AG04450 (cell line): ENCODE results near the gene ABHD12B. TPM values are rescaled to one million over a fixed set of nuclear protein-coding genes. Genes with fewer than 3 reads are reported as not detected.
"Not testable (repeated sequence)": the region's sequence is repeated elsewhere in the genome, so short reads cannot be mapped to it uniquely, and the experiment has no call there.

Experiments used
- CTCF ChIA-PET: fragments of 300-600, 350-600 bp; formaldehyde crosslinking; extraction: SDS; loops from one replicate; lab custom pipeline; 2022; ENCODE audit warnings: antibody characterized with exemption, inconsistent platforms; lab: Charles Lee
- POLR2A ChIA-PET: fragments of 350-600 bp; formaldehyde crosslinking; extraction: SDS; loops from one replicate; lab custom pipeline; 2021; ENCODE audit warnings: antibody characterized with exemption, inconsistent platforms; lab: Yijun Ruan, JAX
- DNase-seq: peaks from one replicate; pipeline ENCODE4 v3.0.0-alpha.2; 2011; ENCODE audit warnings: low read depth, low spot score
- H3K27ac ChIP-seq: one replicate; pipeline ENCODE4 v1.5.1; 2012; ENCODE audit warnings: low read depth, low read length, control low read depth
- H3K27me3 ChIP-seq: one replicate; pipeline ENCODE4 v1.6.0; 2012; ENCODE audit warnings: low read length; ENCODE audit not compliant: control insufficient read depth, insufficient read depth
- H3K4me3 ChIP-seq: 2 replicates; pipeline ENCODE4 v1.5.1; 2011; ENCODE audit warnings: mild to moderate bottlenecking, low read depth, low read length, control low read depth
- H3K9me3 ChIP-seq: 2 replicates; pipeline ENCODE4 v1.5.1; 2012; ENCODE audit warnings: low read length; ENCODE audit not compliant: control insufficient read depth, insufficient read depth
- polyA plus RNA-seq: library from polyadenylated mRNA; depleted of rRNA; stranded (reverse); fragments of >200 nt; gene quantifications from 2 replicates; pipeline ENCODE4 v1.2.3, GENCODE V29; 2011
- TF ChIP-seq, protein P1 (sequence below): IDR thresholded peaks from 2 replicates; pipeline ENCODE4 v1.5.1; 2011; ENCODE audit warnings: low read depth, low read length, control low read depth, inconsistent platforms

The ABHD12B gene
- polyA plus RNA-seq, 1 experiment: 0.32 TPM

DNA sequence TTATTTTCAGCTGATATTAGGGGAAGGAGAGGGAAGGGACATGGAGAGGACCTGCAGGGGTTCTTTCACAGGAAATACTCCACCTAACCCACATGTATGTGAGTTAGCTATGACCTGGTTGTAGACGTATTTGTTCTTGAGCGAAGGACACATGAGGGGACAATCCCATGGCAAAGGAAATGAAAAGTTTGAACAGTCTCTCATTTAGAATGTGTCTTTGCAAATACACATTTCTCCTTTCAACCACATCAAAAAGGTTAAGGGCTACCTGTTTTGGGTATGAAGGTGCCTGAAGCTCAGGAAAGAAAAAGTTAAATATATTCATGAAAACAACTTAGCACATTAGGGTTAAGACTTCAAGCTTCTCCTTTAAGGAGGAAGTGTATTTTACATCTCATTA is 65.0 kb downstream of the ABHD12B start:
- TF ChIP-seq, protein P1, sequence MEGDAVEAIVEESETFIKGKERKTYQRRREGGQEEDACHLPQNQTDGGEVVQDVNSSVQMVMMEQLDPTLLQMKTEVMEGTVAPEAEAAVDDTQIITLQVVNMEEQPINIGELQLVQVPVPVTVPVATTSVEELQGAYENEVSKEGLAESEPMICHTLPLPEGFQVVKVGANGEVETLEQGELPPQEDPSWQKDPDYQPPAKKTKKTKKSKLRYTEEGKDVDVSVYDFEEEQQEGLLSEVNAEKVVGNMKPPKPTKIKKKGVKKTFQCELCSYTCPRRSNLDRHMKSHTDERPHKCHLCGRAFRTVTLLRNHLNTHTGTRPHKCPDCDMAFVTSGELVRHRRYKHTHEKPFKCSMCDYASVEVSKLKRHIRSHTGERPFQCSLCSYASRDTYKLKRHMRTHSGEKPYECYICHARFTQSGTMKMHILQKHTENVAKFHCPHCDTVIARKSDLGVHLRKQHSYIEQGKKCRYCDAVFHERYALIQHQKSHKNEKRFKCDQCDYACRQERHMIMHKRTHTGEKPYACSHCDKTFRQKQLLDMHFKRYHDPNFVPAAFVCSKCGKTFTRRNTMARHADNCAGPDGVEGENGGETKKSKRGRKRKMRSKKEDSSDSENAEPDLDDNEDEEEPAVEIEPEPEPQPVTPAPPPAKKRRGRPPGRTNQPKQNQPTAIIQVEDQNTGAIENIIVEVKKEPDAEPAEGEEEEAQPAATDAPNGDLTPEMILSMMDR: no peak
- Histone ChIP-seq H3K27me3 (no peaks in the 10 kb centered on the region), H3K4me3 (no peak overlapping the region), H3K27ac (no peak overlapping the region), H3K9me3 (no peaks in the 10 kb centered on the region)
- POLR2A ChIA-PET: interaction anchor here (0.7 kb wide), 1 partner anchor 109 kb away, joined by 3 read pairs; no protein-coding TSS in a partner anchor
- CTCF ChIA-PET: interaction anchor here (1.2 kb wide), 1 partner anchor 336 kb away, joined by 3 read pairs; no protein-coding TSS in a partner anchor
- no peak for DNase-seq

DNA sequence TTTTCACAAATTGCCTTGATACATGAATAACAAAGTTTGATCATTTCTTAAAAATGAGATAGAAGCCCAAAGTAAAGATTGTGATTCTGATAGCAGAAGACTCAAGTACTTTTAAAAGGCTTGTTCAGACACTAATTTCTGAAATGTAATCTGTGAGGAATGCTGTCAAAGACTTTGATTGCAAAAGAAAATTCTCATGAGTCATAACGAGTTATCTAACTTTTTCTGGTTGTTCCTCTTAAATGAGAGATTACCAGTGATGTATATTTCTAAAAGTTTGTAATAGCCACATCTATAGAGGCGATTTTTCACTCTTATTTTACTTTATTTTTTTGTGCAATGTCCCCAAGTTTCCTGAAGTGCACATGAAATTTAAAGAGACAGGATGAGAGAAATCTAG is 65.5 kb downstream of the ABHD12B start:
- ChIA-PET POLR2A (interaction anchor here (0.7 kb wide), 1 partner anchor 110 kb away, joined by 3 read pairs; no protein-coding TSS in a partner anchor), CTCF (interaction anchor here (1.2 kb wide), 1 partner anchor 337 kb away, joined by 3 read pairs; no protein-coding TSS in a partner anchor)
- TF ChIP-seq, protein P1: no peak
- Histone ChIP-seq H3K27ac (no peak overlapping the region), H3K9me3 (no peaks in the 10 kb centered on the region), H3K4me3 (no peak overlapping the region), H3K27me3 (no peaks in the 10 kb centered on the region)
- no peak for DNase-seq

DNA sequence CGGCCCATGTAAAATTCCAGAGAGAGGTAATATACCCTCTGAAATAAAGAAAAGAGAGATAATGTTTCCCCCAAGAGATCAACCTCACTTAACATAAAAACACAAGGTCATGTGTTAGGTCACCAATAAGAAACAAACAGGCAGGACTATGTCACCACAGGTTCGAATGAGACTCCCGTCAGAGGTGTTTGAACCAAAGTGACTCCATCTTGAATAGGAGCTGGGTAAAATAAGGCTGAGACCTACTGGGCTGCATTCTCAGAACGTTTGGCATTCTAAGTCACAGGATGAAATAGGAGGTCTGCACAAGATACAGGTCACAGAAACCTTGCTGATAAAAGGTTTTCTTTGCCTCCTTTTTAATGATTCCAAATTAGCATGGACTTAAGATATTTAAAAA is 65.9 kb downstream of the ABHD12B start:
- H3K4me3 ChIP-seq: no peak overlapping the region
- no peak overlapping the region for H3K27ac ChIP-seq
- TF ChIP-seq, protein P1: no peak
- DNase-seq: no peak
- POLR2A ChIA-PET: no interaction called here
- H3K9me3 ChIP-seq: no peaks in the 10 kb centered on the region
- CTCF ChIA-PET: no interaction called here
- no peaks in the 10 kb centered on the region for H3K27me3 ChIP-seq

DNA sequence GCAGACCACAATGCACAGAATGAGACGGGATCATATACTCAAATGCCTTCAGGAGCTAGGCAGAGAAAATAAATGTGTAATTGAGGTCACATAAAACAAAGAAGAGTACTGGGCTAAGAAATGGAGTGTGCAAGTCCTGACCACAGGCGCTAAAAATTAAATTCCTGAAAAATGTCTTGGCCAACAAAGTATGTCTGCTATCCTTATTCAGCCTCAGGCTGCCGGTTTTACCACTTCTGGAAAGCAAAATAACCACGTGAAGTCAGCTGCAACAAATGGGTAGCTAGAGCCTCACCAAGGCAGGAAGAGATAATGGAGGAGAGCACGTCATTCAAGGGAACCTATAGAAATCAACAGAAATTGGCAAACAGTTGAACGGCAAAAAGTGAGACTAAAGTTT is 69.3 kb downstream of the ABHD12B start:
- CTCF ChIA-PET: no interaction called here
- no peak overlapping the region for H3K27ac ChIP-seq
- TF ChIP-seq, protein P1: no peak
- no peak for DNase-seq
- no peak overlapping the region for H3K4me3 ChIP-seq
- POLR2A ChIA-PET: no interaction called here
- H3K9me3 ChIP-seq: no peaks in the 10 kb centered on the region
- H3K27me3 ChIP-seq: no peaks in the 10 kb centered on the region

DNA sequence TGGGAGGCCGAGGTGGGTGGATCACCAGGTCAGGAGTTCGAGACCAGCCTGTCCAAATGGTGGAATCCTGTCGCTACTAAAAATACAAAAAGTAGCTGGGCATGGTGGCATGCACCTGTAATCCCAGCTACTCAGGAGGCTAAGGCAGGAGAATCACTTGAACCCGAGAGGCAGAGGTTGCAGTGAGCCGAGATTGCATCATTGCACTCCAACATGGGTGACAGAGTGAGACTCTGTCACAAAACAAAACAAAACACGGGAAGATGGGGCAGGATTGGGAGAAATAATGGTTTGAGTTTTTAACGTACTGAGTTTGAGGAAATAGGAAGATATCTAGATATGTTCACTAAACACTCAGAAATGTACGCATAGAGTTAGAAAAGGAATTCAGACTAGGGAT is 69.8 kb downstream of the ABHD12B start:
- POLR2A ChIA-PET, DNase-seq, H3K27ac ChIP-seq, H3K9me3 ChIP-seq, H3K4me3 ChIP-seq, H3K27me3 ChIP-seq, CTCF ChIA-PET: not testable (repeated sequence)
